Ishikawa (cell line): Measurements from ENCODE around the gene TET2.

Source experiments
- CEBPB ChIP-seq: IDR thresholded peaks from 2 replicates; pipeline ENCODE4 v1.6.1; 2012
- CREB1 ChIP-seq: IDR thresholded peaks from 2 replicates; pipeline ENCODE4 v1.6.1; 2012; ENCODE audit warnings: low read depth
- EGR1 ChIP-seq: IDR thresholded peaks from 2 replicates; pipeline ENCODE4 v1.6.1; 2012
- EP300 ChIP-seq: IDR thresholded peaks from 2 replicates; pipeline ENCODE4 v1.6.1; 2012; ENCODE audit warnings: borderline replicate concordance
- FOXM1 ChIP-seq: IDR thresholded peaks from 2 replicates; pipeline ENCODE4 v1.6.1; 2012; ENCODE audit warnings: low read depth, borderline replicate concordance
- MAX ChIP-seq: IDR thresholded peaks from 2 replicates; pipeline ENCODE4 v1.6.1; 2012
- NFIC ChIP-seq: IDR thresholded peaks from 2 replicates; pipeline ENCODE4 v1.6.1; 2012
- RAD21 ChIP-seq: IDR thresholded peaks from 2 replicates; pipeline ENCODE4 v1.6.1; 2012; ENCODE audit warnings: low read depth
- REST ChIP-seq: IDR thresholded peaks from 2 replicates; pipeline ENCODE4 v1.6.1; 2012; ENCODE audit warnings: low read depth, mild to moderate bottlenecking
- TAF1 ChIP-seq: IDR thresholded peaks from 2 replicates; pipeline ENCODE4 v1.6.1; 2012; ENCODE audit warnings: low read depth, mild to moderate bottlenecking
- TCF12 ChIP-seq: IDR thresholded peaks from 2 replicates; pipeline ENCODE4 v1.6.1; 2012; ENCODE audit warnings: low read depth
- TEAD4 ChIP-seq: IDR thresholded peaks from 2 replicates; pipeline ENCODE4 v1.6.1; 2012
- USF1 ChIP-seq: IDR thresholded peaks from 2 replicates; pipeline ENCODE4 v1.6.1; 2012
- YY1 ChIP-seq: IDR thresholded peaks from 2 replicates; pipeline ENCODE4 v1.6.1; 2012; ENCODE audit warnings: low read depth
- ZBTB7A ChIP-seq: IDR thresholded peaks from 2 replicates; pipeline ENCODE4 v1.6.1; 2012; ENCODE audit warnings: low read depth

The TET2 gene

GRCh38 chr4:105120626-105121025 is 26.1 kb upstream of the TET2 start:
- no peak for TF ChIP-seq YY1
- TF ChIP-seq RAD21 = no peak
- no peak for TF ChIP-seq USF1
- TF ChIP-seq TAF1 = no peak
- TF ChIP-seq TEAD4 = no peak
- no peak for TF ChIP-seq EGR1
- TF ChIP-seq CEBPB = no peak
- no peak for TF ChIP-seq ZBTB7A
- TF ChIP-seq MAX = no peak
- TF ChIP-seq TCF12 = no peak
- TF ChIP-seq FOXM1 = no peak
- TF ChIP-seq REST = no peak
- no peak for TF ChIP-seq NFIC
- no peak for TF ChIP-seq EP300
- TF ChIP-seq CREB1 = no peak

- TF ChIP-seq TEAD4 (peak; percentile 95), NFIC (peak; percentile 80), EGR1 (no peak), REST (no peak)
Observed at GRCh38 chr4:105122350-105122749, 24.3 kb upstream of the TET2 start.

- TF ChIP-seq ZBTB7A = no peak
- no peak for TF ChIP-seq CEBPB
- TF ChIP-seq RAD21 = no peak
- TF ChIP-seq TCF12 = no peak
- no peak for TF ChIP-seq MAX
- TF ChIP-seq CREB1 = no peak
- no peak for TF ChIP-seq USF1
Observed at GRCh38 chr4:105126311-105127169, 20.1 kb upstream of the TET2 start.

GRCh38 chr4:105127170-105127445 is 19.6 kb upstream of the TET2 start:
- TF ChIP-seq EGR1 (no peak), TEAD4 (no peak), NFIC (no peak), YY1 (no peak), CREB1 (no peak), CEBPB (no peak), ZBTB7A (no peak)

GRCh38 chr4:105128208-105128607 is 18.5 kb upstream of the TET2 start:
- TF ChIP-seq TAF1 = no peak
- no peak for TF ChIP-seq REST
- no peak for TF ChIP-seq CREB1
- TF ChIP-seq TCF12 = no peak
- no peak for TF ChIP-seq EGR1
- TF ChIP-seq YY1 = no peak
- TF ChIP-seq RAD21 = no peak
- no peak for TF ChIP-seq USF1
- no peak for TF ChIP-seq TEAD4
- TF ChIP-seq EP300 = no peak
- TF ChIP-seq CEBPB = no peak
- TF ChIP-seq NFIC = no peak
- no peak for TF ChIP-seq ZBTB7A
- no peak for TF ChIP-seq FOXM1
- TF ChIP-seq MAX = no peak
